Psoas muscle (tissue), 8 donors: Measurements from ENCODE around the gene HEATR1. TPM values are rescaled to one million over a fixed set of nuclear protein-coding genes. Genes with fewer than 3 reads are reported as not detected.

Experiments used
- ATAC-seq, 4 donors: fragments of 200-7000 bp; cut with Tn5 transposase; one replicate each; pipeline ENCODE4 v1.9.1; 2020; ENCODE audit warnings: moderate library complexity in 3 of 4, mild to moderate bottlenecking in 2 of 4
- DNase-seq, 2 donors: peaks; one replicate each; pipeline ENCODE4 v3.0.0-alpha.2; 2020
- H3K27ac ChIP-seq: fragments of 200-600 bp; one replicate; pipeline ENCODE4 v1.8.0; 2022
- H3K27me3 ChIP-seq, 3 donors: fragments of 200-600 bp in 1 of 3; one replicate each; pipeline versions ENCODE4 v1.6.1 to v1.8.0; 2013 to 2022; ENCODE audit warnings: low read length in 2 of 3, mild to moderate bottlenecking in 2 of 3, moderate library complexity in 1 of 3; ENCODE audit not compliant: insufficient read depth in 3 of 3
- H3K36me3 ChIP-seq, 2 donors: fragments of 200-600 bp in 1 of 2; one replicate each; pipeline versions ENCODE4 v1.6.1 to v1.8.0; 2013 to 2022; ENCODE audit warnings: low read depth in 1 of 2, mild to moderate bottlenecking in 1 of 2, moderate library complexity in 1 of 2; ENCODE audit not compliant: insufficient read depth in 1 of 2
- H3K4me1 ChIP-seq: fragments of 200-600 bp; one replicate; pipeline ENCODE4 v1.8.0; 2022
- H3K4me3 ChIP-seq: fragments of 200-600 bp; one replicate; pipeline ENCODE4 v1.8.0; 2022; ENCODE audit warnings: mild to moderate bottlenecking
- H3K9me3 ChIP-seq: fragments of 200-600 bp; one replicate; pipeline ENCODE4 v1.8.0; 2022
- CTCF ChIP-seq: fragments of 200-600 bp; IDR thresholded peaks from one replicate; pipeline ENCODE4 v1.8.0; 2022; ENCODE audit warnings: antibody characterized with exemption
- WGBS, 3 donors: extraction: QIAGEN DNeasy Blood & Tissue Kit; methylation state at CpG; one replicate each; pipeline versions ENCODE4 v1.1.6 to v1.1.7; 2013; 5-methylcytosine and 5-hydroxymethylcytosine counted together
- intact Hi-C, 2 donors: fragments of 100-400 bp; cut with DNase I; formaldehyde crosslinking; loops; one replicate each; pipeline versions ENCODE4 v1.11.0 to v1.14.2; 2022
- polyA plus RNA-seq, 3 donors: library from polyadenylated mRNA; stranded (reverse); fragments of 200-250 nt; gene quantifications; one replicate each; pipeline ENCODE4 v1.2.3, GENCODE V29; 2013
- total RNA-seq, 4 donors: library from RNA; stranded (reverse); fragmentation: NEBNext Ultra II Directional in 2 of 4; extraction: Animal tissue kit (Norgen Biotek cat#: 25700) in 2 of 4; gene quantifications; one replicate each; pipeline versions ENCODE4 v1.2.1 to v1.2.4, GENCODE V29; 2021 to 2023
- donor health status: healthy with polysubstance abuse.
- donor health status: DM: no; HTN: no; CAD: no; lungs with moderate emphysema.
- donor health status: Bipolar disorder and iron deficiency.
- donor health status: healthy.
- donor health status: DM: yes; HTN: yes; CAD: no.
- donor health status: DM: no; HTN: no; CAD: no.
- donor health status: DM: no; HTN: no; CAD: no.
- donor health status: DM: yes; HTN: yes; CAD: no.

The HEATR1 gene
- total and polyA plus RNA-seq, 7 donors, result 4.5 to 23.9 (median 14.2) TPM

- H3K9me3 ChIP-seq, result no peaks in the 10 kb centered on the region
- H3K27me3 ChIP-seq, result no peaks in the 10 kb centered on the region
- TF ChIP-seq CTCF, result no peak
- H3K4me3 ChIP-seq, result no peak overlapping the region
- H3K4me1 ChIP-seq, result no peaks in the 10 kb centered on the region
- no peak for DNase-seq
- ATAC-seq, result no peak
- intact Hi-C loops, result loop anchor here (5.0 kb wide), 1 partner anchor 40 kb away; no protein-coding TSS in a partner anchor
- WGBS, 3 donors, result 86% methylated on average over 6 of the region's 6 CpGs
- H3K36me3 ChIP-seq, result peaks cover 28 to 100% of the 10 kb centered on the region in 2 donors
- no peak overlapping the region for H3K27ac ChIP-seq
These were observed 52.2 kb downstream of the HEATR1 start for GRCh38 chr1:236552096-236552495.

GRCh38 chr1:236550961-236551851 is 53.1 kb downstream of the HEATR1 start:
- no peak for TF ChIP-seq CTCF
- Histone ChIP-seq H3K9me3 (no peaks in the 10 kb centered on the region), H3K4me1 (no peaks in the 10 kb centered on the region), H3K4me3 (no peak overlapping the region), H3K27me3 (no peaks in the 10 kb centered on the region), H3K36me3 (peaks cover 30 to 100% of the 10 kb centered on the region in 2 donors), H3K27ac (no peak overlapping the region)
- ATAC-seq (no peak), DNase-seq (no peak)
- intact Hi-C loops, result loop anchor here (5.0 kb wide), 1 partner anchor 41 kb away; no protein-coding TSS in a partner anchor
- WGBS, 3 donors, result 84% methylated on average over 13 of the region's 13 CpGs

- intact Hi-C loops, result no loop called here
- DNase-seq, result no peak
- WGBS, 3 donors, result 74 to 84% (median 77%) methylated on average over 6 of the region's 6 CpGs
- no peaks in the 10 kb centered on the region for H3K4me1 ChIP-seq
- no peaks in the 10 kb centered on the region for H3K27me3 ChIP-seq
- no peaks in the 10 kb centered on the region for H3K9me3 ChIP-seq
- TF ChIP-seq CTCF, result no peak
- ATAC-seq, result no peak
- H3K36me3 ChIP-seq, result peaks cover 23 to 100% of the 10 kb centered on the region in 2 donors
- H3K4me3 ChIP-seq, result no peak overlapping the region
- H3K27ac ChIP-seq, result no peak overlapping the region
These were observed 55.9 kb downstream of the HEATR1 start for GRCh38 chr1:236548452-236548851.

- 76 to 83% (median 76%) methylated on average over 3 of the region's 3 CpGs for WGBS, 3 donors
- TF ChIP-seq CTCF, result no peak
- intact Hi-C loops, result no loop called here
- H3K4me3 ChIP-seq, result no peak overlapping the region
- H3K27me3 ChIP-seq, result no peaks in the 10 kb centered on the region
- no peaks in the 10 kb centered on the region for H3K4me1 ChIP-seq
- H3K9me3 ChIP-seq, result no peaks in the 10 kb centered on the region
- peaks cover 24 to 100% of the 10 kb centered on the region in 2 donors for H3K36me3 ChIP-seq
- H3K27ac ChIP-seq, result no peak overlapping the region
- ATAC-seq (no peak), DNase-seq (no peak)
These were observed 58.6 kb downstream of the HEATR1 start for GRCh38 chr1:236545621-236546169.
